ENCODE results near the gene CHRNB2.

- TF ChIP-seq EZH2 (IDR thresholded peaks at IDR 0.05; ENCODE audit: borderline replicate concordance, insufficient read depth, low read length, poor library complexity, severe bottlenecking): no peak
- TF ChIP-seq, protein P1, sequence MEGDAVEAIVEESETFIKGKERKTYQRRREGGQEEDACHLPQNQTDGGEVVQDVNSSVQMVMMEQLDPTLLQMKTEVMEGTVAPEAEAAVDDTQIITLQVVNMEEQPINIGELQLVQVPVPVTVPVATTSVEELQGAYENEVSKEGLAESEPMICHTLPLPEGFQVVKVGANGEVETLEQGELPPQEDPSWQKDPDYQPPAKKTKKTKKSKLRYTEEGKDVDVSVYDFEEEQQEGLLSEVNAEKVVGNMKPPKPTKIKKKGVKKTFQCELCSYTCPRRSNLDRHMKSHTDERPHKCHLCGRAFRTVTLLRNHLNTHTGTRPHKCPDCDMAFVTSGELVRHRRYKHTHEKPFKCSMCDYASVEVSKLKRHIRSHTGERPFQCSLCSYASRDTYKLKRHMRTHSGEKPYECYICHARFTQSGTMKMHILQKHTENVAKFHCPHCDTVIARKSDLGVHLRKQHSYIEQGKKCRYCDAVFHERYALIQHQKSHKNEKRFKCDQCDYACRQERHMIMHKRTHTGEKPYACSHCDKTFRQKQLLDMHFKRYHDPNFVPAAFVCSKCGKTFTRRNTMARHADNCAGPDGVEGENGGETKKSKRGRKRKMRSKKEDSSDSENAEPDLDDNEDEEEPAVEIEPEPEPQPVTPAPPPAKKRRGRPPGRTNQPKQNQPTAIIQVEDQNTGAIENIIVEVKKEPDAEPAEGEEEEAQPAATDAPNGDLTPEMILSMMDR (IDR thresholded peaks at IDR 0.05; ENCODE audit: poor library complexity, severe bottlenecking): no peak
- TF ChIP-seq, protein P2, sequence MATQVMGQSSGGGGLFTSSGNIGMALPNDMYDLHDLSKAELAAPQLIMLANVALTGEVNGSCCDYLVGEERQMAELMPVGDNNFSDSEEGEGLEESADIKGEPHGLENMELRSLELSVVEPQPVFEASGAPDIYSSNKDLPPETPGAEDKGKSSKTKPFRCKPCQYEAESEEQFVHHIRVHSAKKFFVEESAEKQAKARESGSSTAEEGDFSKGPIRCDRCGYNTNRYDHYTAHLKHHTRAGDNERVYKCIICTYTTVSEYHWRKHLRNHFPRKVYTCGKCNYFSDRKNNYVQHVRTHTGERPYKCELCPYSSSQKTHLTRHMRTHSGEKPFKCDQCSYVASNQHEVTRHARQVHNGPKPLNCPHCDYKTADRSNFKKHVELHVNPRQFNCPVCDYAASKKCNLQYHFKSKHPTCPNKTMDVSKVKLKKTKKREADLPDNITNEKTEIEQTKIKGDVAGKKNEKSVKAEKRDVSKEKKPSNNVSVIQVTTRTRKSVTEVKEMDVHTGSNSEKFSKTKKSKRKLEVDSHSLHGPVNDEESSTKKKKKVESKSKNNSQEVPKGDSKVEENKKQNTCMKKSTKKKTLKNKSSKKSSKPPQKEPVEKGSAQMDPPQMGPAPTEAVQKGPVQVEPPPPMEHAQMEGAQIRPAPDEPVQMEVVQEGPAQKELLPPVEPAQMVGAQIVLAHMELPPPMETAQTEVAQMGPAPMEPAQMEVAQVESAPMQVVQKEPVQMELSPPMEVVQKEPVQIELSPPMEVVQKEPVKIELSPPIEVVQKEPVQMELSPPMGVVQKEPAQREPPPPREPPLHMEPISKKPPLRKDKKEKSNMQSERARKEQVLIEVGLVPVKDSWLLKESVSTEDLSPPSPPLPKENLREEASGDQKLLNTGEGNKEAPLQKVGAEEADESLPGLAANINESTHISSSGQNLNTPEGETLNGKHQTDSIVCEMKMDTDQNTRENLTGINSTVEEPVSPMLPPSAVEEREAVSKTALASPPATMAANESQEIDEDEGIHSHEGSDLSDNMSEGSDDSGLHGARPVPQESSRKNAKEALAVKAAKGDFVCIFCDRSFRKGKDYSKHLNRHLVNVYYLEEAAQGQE (IDR thresholded peaks at IDR 0.05; ENCODE audit: borderline replicate concordance): no peak
Observed at GRCh38 chr1:154568157-154568815, 708 bp downstream of the CHRNB2 start.

All from neural cell (in vitro differentiated cells).